NCI-H524 (cell line): ENCODE data around the gene LRRC37A.
"Not testable (repeated sequence)": the region's sequence is repeated elsewhere in the genome, so short reads cannot be mapped to it uniquely, and the experiment has no call there.

Experiments
- DNase-seq, 2 experiments: peaks; one replicate each; lab custom pipeline; 2025; lab: John Stamatoyannopoulos, UW

LRRC37A gene

DNA sequence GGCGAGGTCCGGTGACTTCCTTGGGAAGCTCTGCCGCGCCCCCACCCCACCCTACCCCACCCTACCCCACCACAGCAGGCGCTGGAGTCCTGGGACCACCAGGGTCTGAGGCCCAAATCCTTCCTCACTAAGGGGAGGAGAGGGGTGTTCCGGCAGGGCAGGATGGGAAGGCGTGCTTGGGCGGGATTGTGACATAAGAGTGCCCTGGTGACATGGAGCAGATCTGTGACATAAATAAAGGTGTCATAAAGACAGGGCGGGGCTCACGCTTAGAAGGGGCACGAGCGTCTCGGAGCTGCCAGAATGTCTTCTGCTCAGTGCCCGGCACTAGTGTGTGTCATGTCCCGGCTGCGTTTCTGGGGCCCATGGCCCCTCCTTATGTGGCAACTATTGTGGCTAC is at the start of gene LRRC37A:
Gene LRRC37A, plus strand, starts transcription at position 301 of the 400 bp plus-strand sequence. Its CDS starts 3 bp downstream, at position 304.
- not testable (repeated sequence) for DNase-seq

DNA sequence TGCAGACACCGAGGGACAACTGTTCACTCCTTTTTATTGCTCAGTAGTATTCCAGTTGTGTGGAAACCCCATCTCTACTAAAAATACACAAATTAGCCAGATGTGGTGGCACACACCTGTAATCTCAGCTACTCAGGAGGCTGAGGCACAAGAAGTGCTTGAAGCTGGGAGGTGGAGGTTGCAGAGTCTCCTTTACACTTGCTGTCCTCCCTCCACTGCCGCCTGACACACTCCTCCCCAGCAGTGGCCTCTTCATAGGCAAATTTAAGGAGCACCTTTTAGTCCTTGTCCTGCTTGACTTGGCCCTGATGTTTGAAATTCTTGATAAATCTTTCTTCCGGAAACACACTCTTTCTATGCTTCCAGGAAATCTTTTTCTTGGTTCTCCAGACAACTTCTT is 45.8 kb upstream of the LRRC37A start:
- not testable (repeated sequence) for DNase-seq

DNA sequence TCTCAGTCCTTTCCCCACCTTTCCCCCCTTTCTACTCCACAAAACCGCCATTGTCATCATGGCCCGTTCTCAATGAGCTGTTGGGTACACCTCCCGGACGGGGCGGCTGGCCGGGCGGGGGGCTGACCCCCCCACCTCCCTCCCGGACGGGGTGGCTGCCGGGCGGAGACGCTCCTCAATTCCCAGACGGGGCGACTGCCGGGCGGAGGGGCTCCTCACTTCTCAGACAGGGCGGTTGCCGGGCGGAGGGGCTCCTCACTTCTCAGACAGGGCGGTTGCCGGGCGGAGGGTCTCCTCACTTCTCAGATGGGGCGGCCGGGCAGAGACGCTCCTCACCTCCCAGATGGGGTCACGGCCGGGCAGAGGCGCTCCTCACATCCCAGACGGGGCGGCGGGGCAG is 42.1 kb upstream of the LRRC37A start:
- not testable (repeated sequence) for DNase-seq

DNA sequence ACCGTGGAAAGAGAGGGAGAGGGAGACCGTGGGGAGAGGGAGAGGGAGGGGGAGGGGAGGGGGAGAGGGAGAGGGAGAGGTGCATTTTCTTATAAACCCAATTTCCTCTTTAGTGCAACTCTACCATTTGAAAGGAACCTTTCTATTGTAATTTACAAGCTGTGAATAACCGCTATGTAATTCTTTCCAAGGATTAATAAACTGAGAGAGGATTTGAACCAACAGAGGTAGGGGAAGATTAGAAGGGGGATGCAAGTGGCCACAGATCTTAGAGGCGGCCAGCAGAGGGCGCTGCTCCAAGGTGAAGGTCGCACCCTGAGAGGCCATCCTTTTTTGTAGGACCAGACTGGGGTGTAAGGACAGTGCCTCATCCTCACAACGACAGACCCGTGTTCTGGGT is 41.2 kb upstream of the LRRC37A start:
- DNase-seq: peak; percentile 52 to 71

DNA sequence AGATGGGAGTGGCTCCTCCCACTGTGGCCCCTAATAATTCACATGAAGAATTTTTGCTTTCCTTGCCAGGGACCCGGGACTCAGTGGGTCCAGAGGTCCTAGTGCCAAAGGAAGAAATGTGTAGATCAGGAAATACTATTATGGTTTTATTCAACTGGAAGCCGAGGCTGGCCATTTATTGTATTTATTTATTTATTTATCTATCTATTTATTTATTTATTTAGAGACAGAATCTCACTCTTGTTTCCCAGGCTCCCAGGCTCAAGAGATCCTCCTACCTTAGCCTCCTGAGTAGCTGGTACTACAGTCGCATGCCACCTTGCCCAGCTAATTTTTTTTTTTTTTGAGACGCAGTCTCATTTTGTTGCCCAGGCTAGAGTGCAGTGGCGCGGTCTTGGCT is 40.7 kb upstream of the LRRC37A start:
- not testable (repeated sequence) for DNase-seq

DNA sequence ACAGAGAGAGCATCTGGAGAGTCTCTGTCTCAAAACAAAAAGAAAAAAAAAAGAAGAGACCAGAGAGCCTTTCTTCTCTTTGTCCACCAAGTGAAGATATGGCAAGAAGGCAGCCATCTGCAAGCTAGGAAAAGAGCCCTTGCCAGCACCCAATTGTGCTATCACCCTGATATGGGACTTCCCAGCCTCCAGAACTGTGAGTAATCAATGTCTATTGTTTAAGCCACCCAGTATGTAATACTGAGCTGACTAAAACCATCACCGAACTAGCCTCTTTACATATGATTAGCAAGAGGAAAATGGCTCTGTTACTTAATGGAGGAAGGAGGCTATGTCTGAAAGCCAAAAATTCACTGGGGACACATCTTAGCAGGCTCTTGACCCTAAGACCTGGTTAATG is 38.6 kb upstream of the LRRC37A start:
- not testable (repeated sequence) for DNase-seq

DNA sequence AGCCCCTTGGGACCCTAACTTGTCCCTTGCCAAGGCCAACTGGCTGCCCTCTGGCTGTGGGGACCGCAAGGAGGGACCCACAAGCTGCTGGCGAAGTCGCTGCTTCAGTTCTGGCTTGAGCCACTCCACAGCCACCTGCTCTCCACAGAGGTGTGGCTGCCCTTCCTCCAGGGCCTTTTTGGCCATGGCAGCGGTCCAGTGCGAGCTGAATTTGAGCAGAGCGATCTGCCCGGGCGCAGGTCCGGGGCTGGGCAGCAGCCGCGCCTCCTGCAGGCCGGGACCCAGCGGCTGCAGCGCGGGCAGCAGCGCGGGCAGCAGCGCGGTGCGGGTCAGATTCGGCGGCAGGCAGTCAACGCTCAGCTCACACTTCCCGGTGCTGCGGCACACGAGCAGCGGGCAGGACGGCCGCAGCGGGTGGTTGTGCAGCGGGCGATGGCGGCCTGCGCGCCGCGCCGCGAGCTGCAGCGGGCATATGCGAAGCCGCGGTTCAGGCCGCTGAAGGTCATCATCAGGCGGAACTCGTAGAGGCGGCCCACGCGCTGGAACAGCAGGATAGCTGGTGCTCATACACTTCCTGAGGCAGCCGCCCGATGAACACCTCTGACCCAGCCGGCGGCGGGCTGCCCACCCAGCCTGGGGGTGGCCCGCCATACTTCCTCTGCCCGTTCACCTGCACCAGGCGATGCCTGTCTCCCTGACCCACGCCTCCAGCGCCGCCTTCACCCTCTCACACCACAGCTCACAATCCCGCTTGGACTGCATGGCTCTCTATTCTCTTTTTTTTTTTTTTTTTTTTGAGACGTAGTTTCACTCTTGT is 34.9 kb upstream of the LRRC37A start:
- DNase-seq: peak; percentile 12 to 65

DNA sequence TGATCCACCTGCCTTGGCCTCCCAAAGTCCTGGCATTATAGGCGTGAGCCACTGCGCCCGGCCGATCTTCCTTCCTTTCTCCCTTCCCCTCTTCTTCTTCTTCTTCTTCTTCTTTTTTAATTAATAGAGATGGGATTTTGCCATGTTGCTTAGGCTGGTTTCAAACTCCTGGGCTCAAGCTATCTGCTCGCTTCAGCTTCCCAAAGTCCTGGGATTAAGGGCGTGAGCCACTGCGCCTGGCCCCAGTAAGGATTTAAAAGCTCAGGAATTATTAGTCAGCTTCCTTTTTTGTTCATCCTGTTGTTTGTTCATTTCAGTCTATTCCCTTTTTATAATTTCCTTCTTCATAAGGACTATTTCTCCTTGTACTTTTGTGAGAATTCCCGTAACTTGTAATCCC is 32.7 kb upstream of the LRRC37A start:
- DNase-seq: no peak

DNA sequence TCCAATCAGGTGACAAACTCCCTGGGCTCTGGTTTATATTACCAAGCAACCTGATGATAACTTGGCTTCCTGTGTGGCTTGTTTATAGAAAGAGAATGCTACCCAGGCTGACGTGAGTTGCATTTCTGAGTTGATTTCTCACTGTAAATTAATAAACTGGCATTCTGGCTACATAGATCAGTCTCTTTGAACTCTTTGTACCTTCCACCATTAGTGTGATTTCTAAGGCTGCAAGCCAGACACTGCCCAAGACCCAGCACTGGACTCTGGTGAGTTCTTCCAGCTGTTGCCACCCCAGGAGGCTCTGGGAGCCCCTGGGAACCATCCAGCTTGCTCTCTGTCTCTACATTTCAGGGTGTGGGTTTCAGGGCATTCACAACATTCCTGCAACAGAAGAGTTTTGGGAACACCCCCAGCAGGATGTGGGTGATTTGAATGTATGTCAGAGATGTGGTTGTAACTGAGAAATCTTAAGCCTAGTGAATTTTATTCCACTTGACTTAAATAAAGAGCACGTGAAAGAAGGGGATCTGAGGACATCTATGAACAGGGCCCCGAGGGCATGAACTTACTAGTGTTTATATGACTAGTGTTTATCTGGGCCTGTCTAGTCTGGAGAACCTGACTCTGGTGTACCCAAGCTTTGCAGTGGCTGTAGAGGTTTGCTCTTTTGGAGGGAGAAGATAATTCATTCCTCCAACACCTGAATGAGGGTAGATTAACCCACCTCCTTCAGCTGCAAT is 30.3 kb upstream of the LRRC37A start:
- no peak for DNase-seq

DNA sequence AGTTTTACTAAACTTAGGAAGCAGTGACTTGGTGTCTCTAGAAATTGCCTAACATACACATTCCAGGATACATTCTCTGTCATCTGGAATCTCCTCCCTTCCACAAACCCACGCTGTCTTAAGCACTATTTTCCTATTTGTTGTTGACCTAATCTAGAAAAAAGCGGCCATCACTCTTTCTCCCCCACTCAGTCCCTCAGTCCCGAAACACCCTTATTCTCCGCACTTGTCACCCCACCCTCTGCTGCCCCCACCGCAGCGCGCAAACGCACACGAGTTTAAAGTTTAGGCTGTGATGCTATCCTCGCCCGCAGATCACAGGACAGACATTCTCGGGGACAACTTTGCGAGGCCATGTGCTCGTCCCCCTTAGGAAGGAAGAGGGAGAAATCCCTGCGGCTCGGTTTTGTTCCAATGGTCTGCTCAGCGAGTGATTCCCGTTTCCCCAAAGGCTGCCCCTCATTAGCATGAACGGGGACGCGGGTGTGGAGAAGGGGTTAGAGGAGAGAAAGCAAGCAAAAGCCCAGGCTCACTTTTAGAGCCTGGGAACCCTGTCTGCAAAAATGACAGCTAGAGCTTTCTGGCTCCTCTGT is 28.8 kb upstream of the LRRC37A start:
- DNase-seq: not testable (repeated sequence)

DNA sequence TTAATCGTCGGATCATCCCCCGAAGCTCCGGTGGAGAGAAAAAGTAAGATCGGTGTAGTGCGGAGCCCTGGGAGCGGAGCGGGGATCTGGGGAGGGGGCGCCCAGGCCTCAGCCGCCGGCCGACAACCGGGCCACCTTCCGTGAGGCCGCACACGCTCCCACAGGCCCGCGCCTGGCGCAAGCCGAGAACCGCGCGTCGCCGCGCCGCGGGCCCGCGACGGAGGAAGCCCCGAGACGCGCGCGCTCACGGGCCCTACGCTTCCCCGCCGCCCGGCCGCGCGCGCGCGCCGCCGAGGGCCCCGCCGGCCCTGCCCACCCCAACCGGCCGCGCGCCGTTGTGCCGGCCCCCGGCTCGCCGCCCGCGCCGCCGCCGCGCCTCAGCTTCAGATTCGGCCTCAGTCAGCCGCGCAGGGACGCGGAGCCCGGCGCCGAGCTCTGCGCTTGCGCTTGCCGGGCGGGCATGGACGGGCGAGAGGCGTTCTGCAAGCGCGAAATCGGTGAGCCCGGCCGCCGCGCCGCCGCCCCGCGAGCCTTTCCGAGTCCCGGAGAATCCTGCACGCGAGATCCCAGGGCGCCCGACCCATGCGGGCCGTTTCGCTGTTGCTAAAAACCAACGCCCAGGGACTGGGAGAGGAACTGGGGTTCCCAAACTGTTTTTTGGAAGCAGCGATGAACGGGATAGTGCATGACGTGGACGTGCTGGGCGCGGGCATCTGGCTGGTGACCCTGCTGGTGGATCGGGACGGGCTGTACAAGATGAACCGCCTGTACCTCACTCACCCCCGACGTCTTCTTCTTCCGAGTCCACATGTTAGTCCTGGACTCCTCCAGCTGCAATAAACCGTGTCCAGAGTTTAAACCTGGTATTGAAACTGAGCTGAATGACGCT is 28.0 kb upstream of the LRRC37A start:
- DNase-seq: peak; percentile 93

DNA sequence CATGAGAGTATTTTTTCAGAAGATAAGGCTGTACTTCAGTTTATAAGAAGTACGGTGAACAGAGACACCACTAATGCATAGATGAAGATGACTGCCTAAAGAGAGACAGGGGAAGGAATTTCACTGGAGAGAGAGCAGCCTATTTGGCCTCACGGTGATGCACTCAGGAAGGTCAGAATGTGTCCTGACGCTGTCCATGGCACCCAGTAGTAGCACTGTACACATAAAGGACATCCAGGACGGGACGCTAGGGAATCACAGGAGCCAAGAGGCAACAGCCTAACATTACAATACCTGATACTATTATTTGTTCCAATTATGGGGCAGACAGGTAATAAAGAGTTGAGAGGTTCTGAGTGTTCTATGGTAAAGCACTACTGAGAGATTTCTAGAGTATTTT is 24.9 kb upstream of the LRRC37A start:
- no peak for DNase-seq

DNA sequence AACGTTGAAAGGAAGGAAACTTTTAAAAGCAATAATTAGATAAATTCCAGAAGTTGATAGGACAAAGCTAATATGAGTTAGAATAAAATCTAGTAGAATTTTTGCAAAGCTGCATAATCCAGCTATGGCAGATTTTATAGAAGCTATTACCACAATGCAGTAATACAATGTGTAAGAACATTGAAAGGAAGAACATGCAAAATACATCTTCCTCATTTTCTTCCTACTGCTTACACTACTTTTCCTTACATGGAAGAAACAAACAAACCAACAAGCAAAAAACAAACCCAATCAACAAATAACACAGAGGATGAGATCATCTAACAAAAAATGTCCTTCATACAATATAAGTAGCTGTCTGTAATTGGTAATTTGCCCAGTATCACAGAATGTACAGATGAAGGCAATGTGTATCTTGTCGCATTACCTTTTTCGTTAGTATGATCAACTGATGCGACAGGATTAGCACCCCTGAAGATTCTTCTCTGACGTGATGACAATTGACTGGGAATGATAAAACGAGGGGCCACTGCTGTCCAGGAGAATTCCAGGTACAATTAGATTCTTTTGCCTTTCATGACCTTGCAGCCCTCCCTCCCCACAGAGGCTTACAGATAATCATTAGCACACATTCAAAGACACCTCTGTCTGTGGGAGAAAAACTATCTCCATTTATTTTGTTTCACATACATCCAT is 21.2 kb upstream of the LRRC37A start:
- DNase-seq: no peak

DNA sequence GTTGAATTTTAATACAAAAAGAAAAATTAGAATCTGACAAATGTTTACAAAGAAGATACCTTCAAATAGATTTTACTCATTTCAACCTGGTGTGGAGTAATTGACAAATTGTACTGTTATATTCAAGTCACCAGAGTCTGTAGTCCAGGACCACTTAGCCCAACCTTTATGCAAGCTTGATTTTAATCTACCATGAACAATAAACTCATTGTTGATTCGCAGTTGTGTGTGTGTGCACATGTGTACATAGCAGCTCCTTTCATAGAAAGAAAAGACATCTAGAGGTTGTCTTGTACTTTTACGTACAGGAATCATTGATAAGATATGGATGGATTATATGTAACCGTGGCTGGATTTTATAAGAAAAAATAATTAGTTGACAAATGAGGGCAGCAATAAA is 20.7 kb upstream of the LRRC37A start:
- no peak for DNase-seq

DNA sequence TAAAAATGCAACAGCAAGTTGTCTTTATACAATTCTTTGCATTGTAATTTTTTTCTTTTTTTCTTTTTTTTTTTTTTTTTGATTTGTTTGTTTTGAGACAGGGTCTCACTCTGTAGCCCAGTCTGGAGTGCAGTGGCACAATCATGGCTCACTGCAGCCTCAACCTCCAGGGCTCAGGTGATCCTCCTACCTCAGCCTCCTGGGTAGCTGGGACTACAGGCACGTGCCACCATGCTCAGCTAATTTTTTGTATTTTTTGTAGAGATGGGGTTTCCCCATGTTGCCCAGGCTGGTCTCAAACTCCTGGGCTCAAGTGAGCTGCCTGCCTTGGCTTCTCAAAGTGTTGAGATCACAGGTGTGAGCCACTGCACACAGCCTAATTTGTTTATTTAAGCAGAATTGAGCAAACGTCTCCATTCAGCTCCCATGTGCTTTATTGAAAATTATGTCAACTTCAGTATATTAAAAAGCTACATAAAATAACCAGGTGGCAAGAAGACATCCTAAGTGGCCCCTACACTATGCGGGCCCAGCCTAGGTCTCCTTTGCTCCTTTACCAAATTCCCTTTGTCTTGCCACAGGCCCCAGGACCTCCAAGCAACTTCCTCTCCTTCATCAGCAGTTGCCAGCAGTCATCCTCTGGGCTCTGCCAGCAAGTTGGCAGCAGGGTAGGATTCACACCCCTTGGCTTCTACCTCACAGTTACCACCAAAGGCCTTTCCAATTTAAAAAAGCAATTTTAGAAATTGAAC is 18.0 kb upstream of the LRRC37A start:
- not testable (repeated sequence) for DNase-seq

DNA sequence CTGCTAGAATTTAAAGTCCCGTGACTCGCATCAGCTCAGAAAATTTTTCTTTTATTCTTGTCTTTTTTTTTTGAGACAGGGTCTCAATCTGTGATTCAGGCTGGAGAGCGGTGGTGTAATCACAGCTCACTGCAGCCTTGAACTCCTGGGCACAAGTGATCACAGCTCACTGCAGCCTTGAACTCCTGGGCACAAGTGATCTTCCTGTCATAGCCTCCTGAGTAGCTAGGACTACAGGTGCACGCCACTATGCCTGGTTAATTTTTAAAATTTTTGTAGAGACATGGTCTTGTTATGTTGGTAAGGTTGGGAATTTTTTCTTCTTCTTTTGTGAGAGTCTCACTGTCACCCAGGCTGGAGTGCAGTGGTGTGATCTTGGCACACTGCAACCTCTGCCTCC is 13.6 kb upstream of the LRRC37A start:
- DNase-seq: not testable (repeated sequence)

DNA sequence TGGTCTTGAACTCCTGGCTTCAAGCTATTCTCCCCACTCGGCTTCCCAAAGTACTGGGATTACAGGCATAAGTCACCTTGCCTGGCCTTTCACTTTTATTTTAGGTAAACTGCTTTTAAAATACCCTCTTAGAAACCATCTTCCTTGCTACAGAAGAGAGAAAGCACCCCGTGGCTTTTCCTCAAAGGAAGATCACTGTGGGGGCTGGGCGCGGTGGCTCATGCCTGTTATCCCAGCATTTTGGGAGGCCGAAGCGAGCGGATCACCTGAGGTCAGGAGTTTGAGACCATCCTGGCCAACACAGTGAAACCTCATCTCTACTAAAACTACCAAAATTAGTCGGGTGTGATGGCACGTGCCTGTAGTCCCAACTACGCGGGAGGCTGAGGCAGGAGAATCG is 12.3 kb upstream of the LRRC37A start:
- DNase-seq: not testable (repeated sequence)

DNA sequence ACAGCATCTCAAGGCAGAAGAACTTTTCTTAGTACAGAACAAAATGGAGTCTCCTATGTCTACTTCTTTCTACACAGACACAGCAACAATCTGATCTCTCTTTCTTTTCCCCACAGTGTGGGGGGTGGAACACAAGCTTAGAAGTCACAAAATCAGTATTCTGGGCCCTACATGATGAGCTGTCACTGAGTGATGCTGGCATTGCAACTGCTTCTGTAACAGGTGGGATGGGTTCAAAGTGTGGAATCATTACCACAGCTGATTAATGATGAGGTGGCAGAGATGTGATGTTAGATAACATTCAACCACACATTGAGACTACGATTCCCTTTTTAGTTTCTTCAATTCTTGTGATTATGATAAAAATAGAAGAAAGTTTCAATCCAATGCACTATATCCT is 10.5 kb upstream of the LRRC37A start:
- not testable (repeated sequence) for DNase-seq

DNA sequence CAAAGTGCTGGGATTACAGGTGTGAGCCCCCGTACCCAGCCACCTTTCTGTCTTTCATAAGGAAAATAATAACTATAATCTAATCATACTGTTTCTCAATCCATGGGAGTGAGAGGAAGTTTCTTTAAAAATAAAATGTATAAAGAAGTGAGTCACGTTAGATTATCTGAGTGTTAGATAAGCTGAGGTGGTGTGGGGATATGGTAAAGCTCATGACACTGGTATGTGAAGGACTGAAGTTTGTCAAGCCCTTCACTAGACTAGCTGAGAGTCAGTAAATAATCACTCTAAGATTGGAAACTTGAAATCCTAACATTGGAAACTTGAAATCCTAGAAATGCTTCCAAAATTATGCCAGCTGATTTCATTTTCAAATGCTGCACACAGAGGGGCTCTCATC is 9.4 kb upstream of the LRRC37A start:
- not testable (repeated sequence) for DNase-seq

DNA sequence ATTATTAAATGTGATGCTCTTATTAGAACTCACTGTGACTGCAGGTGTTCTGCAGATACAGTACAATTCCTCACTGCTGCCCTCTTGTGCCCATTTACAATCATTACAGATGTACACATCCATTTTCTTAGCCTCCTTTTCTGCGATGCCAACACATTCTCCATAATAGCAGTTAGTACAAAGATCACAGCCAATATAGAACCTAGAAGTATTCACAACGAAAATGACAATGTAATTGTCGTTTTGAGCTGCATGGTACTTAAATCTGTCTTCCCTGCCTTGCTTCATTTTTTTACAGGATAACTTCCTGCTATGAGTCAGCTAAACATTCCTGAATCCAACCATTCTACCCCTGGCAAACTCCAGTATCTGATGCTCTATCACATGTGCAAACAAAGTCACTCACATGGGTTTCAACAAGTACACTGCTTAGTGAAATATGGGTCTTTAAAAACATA is 8.1 kb upstream of the LRRC37A start:
- peak; percentile 88 to 94 for DNase-seq
